Stimulated activated CD8-positive, alpha-beta memory T cell treated with anti-CD3 and anti-CD28 coated beads, Interleukin-7, amount 100 ng/mL, for 24 hours (primary cell): Measurements from ENCODE around the gene CFP.
"Not testable (repeated sequence)": the region's sequence is repeated elsewhere in the genome, so short reads cannot be mapped to it uniquely, and the experiment has no call there.

Experiments used
- DNase-seq: peaks from one replicate; pipeline ENCODE4 v3.0.0-alpha.2; 2020; ENCODE audit warnings: low read depth

The CFP gene

GRCh38 chrX:47603125-47603524 is 26.6 kb downstream of the CFP start:
- not testable (repeated sequence) for DNase-seq

DNA sequence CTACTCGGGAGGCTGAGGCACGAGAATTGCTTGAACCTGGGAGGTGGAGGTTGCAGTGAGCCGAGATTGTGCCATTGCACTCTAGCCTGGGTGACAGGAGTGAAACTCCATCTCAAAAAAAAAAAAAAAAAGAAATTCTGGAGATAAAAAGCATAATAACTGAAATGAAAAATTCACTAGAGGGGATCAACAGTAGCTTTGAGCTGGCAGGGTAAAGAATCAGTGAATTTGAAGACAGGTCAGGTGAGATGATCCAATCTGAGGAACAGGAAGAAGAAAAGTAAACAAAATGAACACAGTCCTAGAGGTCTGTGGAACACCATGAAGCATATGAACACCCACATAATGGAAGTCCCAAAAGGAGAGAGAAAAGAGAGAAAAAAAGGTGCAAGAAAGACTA is 32.5 kb downstream of the CFP start:
- no peak for DNase-seq

GRCh38 chrX:47596256-47596655 is 33.5 kb downstream of the CFP start:
- DNase-seq = no peak

GRCh38 chrX:47595716-47596251 is 33.9 kb downstream of the CFP start:
- DNase-seq = no peak

DNA sequence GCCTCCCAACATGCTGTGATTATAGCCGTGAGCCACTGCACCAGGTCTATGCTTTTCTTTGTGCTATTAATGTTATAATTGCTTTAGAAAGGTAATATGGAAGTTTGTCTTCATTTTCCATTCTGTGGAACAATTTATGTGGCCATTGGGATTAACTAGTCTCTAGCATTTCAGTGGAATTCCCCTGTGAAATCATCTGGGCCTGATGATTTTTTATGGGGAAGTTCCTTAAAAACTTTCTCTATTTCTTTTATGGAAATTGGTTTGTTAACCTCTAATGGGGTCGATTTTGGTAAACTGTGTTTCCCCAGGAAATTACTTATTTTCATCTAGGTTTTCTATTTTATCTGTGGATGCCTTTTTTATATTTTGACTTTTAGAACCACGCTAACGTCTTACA is 36.2 kb downstream of the CFP start:
- no peak for DNase-seq

- no peak for DNase-seq
Observed at GRCh38 chrX:47590984-47591383, 38.7 kb downstream of the CFP start.

GRCh38 chrX:47587906-47588735 is 41.6 kb downstream of the CFP start:
- no peak for DNase-seq

GRCh38 chrX:47587091-47587891 is 42.4 kb downstream of the CFP start:
- no peak for DNase-seq

DNA sequence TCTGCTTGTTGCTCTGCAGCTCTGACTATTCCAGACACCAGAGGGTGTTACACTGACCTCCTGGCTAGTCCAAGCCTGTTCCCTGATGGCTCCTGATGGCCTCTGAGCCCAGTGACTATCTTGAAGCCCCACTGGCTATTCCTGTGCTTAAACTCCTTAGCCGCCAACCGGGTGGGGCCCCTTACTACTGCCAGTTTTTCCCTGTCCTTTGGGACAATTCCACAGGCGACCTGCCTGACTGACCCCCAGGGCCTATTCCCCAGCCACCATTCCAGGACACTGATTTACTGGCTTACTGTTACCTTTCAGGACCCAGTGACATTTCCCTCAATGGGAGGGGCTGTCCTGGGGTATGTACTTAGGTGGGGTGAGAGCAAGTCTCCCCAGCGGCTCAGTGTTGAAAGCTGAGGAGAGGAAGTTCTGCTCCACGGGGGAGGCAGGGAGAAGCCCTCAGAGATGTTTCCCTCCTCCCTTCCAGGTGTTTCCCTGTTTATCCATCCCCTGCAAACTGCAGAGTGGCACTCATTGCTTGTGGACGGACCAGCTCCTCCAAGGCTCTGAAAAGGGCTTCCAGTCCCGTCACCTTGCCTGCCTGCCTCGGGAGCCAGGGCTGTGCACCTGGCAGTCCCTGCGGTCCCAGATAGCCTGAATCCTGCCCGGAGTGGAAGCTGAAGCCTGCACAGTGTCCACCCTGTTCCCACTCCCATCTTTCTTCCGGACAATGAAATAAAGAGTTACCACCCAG is 43.5 kb downstream of the CFP start:
- DNase-seq = no peak

GRCh38 chrX:47585273-47585672 is 44.5 kb downstream of the CFP start:
- no peak for DNase-seq

- DNase-seq = no peak
Observed at GRCh38 chrX:47584714-47585113, 45.0 kb downstream of the CFP start.

DNA sequence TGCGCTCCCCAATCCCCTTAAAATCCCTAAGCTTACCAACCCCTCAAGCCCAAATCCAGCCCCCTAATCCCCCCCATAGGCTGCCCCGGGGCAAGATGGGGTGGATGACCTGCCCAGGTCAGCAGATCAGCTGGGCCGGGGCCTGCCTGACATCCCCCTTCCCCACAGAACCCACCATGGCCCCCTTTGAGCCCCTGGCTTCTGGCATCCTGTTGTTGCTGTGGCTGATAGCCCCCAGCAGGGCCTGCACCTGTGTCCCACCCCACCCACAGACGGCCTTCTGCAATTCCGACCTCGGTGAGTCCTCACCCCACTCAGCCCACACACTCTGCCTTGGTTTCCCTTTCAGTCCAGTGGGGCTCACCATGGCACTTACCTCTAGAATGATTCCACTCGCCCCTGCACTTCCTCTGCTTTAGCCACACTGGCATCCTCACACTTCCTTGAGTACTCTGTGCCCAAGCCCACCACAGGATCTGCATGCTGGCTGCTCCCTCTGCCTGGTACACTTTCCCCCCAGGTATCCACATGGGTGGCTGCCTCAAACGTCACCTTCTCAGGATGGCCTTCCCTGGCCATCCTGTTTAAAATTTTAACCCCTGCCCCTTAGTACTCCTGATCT is 46.4 kb downstream of the CFP start:
- no peak for DNase-seq

DNA sequence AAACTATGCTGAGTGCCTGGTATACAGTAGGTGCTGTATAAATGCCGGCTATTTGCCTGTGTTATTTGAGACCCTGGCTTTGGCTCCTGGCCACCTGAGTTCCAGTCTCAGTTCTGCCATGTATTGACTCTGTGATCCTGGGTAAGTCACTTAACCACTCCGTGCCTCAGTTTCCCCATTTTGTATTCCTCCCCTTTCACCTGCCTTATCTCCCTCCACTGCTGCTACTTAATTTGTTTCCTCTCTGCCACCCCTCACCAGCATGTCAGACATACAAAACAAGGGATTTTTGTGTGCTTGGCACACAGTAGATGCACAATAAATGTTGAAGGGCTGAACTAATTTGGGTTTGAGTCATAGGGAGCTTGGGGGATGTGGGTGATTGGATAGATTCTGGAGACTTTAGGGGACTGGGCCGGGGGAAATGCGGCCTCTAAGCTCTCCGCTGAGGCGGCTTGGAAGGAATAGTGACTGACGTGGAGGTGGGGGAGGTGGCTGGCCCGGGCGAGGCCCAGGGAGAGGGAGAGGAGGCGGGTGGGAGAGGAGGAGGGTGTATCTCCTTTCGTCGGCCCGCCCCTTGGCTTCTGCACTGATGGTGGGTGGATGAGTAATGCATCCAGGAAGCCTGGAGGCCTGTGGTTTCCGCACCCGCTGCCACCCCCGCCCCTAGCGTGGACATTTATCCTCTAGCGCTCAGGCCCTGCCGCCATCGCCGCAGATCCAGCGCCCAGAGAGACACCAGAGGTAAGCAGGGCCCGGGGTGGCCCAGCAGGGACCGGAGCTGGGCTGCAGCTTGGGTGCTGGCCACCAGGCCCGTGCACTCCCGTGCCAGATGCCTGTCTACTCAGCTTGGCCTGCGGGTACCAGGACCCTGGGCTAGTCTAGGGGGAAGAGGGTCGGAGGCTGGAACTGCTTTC is 47.7 kb downstream of the CFP start, which contains the start of gene TIMP1:
Gene TIMP1, plus strand, starts transcription at position 706 of the 917 bp plus-strand sequence. CDS start 980 bp downstream, outside the sequence.
- peak; percentile 51 for DNase-seq

DNA sequence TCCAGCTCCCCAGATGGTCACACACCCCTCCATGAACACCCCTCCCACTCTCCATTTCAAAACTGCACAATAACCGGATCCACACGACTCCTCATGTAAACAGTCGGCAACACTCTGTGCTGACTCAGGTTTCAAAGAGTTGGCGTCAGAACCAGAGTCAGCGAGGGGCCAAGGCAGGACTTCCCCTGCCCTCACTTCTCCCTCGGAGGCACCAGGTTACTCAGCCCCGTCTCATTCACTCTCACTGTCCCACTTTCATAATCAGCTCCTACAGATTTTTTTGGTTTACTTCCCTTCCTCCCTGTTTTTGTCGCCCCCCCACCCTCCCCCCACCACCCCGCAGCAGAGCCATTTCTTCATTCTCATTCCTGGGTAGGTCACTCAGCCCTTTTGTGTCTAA is 50.2 kb downstream of the CFP start:
- DNase-seq = no peak

- no peak for DNase-seq
Observed at GRCh38 chrX:47578692-47579091, 51.0 kb downstream of the CFP start.

GRCh38 chrX:47577901-47578300 is 51.8 kb downstream of the CFP start:
- no peak for DNase-seq

- no peak for DNase-seq
Observed at GRCh38 chrX:47577424-47577823, 52.3 kb downstream of the CFP start.

DNA sequence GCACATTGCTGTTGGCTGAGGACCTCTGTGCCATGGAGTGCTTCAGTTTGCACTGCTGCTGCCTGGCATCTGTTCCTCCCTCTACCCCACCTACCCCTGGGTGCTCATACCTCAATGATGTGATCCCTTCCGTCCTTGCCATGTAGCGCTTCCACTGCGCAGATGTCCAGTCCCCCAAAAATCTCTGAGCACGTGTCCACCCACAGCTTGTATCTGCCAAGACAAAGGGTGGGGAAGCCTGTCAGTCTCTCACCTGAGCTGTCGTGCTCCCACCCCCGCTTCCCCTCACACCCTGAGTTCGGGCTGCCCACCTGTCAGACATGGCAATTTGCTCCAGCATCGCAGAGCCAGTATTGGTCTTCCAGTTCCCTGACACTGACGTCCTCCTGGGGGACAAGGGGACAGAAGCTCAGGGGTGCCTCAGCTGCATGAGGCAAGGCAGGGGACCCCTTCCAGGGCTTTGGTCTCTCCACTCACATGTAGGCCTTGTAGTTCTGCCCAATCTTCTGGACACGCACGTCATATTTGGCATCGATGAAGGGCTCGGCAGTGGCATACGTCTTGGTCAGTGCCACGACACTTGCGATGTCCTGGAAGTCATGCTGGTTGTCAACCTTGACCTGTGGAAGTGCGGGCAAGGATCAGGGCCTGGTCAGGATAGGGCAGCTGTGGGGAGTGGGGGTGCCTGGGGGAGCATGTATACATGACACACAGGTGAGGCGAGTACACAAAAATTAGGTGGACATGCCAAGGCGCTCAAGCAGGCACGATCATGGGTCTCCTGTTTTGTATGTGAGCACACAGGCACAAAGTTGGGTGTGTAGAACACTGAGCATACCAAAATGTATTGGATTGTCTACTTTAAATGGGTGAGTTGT is 53.5 kb downstream of the CFP start:
- no peak for DNase-seq

DNA sequence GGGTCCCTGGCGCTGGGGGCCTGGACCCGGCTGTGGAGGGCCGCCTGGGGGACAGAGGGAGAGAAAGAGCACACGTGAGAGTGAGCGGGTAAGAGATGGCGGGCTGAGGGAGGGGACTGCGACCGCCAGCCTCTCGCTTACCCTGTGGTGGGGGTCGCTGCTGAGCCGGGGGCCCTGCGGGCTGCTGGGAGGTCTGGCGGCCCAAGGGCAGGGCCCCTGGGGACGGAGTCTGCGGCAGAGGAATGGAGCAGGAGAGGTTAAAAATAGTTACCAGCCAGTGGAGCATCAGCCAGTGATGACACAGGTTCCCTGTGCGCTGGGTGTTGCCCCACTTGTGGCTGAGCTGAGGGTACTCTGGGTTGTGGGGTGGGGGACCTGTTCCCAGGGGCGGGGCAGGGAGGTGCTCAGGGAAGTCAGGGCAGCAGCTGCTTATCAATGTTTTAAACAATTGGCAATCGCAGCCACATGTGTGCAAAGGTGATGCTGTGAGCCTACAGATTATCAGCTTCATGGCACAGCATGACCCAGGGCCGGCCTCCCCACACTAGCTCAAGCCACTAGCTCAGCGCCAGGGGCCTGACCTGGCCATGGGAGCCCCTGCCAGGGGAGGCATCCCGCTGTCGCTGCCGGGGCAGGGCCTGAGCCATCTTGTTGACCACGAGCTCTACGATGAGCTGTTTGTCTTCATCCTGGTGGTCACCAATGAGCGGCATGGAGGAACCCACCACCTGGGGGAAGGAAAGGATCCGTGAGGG is 55.0 kb downstream of the CFP start:
- no peak for DNase-seq
